Measurements from ENCODE around the gene ZNF532.

DNA sequence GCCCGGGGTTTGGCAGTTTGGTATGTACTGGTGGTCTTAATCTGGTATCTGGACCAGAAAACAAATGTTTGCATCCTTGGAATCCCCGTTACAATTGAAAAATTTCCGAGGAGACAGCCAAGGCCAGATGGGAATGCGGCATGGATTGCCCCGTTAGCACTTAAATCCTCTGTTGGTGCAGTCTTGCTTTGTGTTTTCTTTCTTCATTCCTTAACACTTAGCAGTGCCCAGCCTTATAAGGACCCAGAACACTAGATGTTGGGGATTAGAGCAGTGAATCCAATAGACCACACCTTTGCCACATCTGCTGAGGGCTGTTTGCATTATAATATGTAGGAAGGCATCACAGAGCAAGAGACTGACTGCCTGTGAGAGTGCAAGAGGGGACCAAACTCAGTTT lies 12.8 kb upstream of the ZNF532 start:
- TF ChIP-seq GATA2 (IDR thresholded peaks at IDR 0.05; ENCODE audit: low read depth, low read length) (no peak), GATA3 (IDR thresholded peaks at IDR 0.05; ENCODE audit: low read depth, low read length) (no peak)

Measured in SH-SY5Y (cell line).